Neuron (in vitro differentiated cells): Measurements from ENCODE around the gene MFAP1.

Experiments
- H2AFZ ChIP-seq: one replicate; pipeline ENCODE4 v1.6.1; 2013; ENCODE audit warnings: low read depth, mild to moderate bottlenecking, inconsistent platforms, low read length, moderate library complexity
- H3K27me3 ChIP-seq: one replicate; pipeline ENCODE4 v1.6.1; 2013; ENCODE audit warnings: low read length; ENCODE audit not compliant: insufficient read depth
- H3K36me3 ChIP-seq: one replicate; pipeline ENCODE4 v1.6.1; 2013; ENCODE audit warnings: low read length; ENCODE audit not compliant: insufficient read depth
- H3K4me1 ChIP-seq: one replicate; pipeline ENCODE4 v1.6.1; 2013; ENCODE audit warnings: low read length; ENCODE audit not compliant: insufficient read depth
- H3K4me3 ChIP-seq: 2 replicates; pipeline ENCODE4 v1.5.1; 2013; ENCODE audit warnings: mild to moderate bottlenecking, low read length, moderate library complexity
- H3K9me3 ChIP-seq: one replicate; pipeline ENCODE4 v1.6.1; 2013; ENCODE audit warnings: low read length

Gene MFAP1

GRCh38 chr15:43777267-43777914 lies 47.1 kb downstream of the MFAP1 start:
- peaks cover 6% of the 10 kb centered on the region for H3K9me3 ChIP-seq
- no peak overlapping the region for H2AFZ ChIP-seq
- no peak overlapping the region for H3K4me3 ChIP-seq
- H3K27me3 ChIP-seq: no peaks in the 10 kb centered on the region
- H3K36me3 ChIP-seq: peaks cover 9% of the 10 kb centered on the region
- no peaks in the 10 kb centered on the region for H3K4me1 ChIP-seq

GRCh38 chr15:43776718-43777266 lies 47.7 kb downstream of the MFAP1 start, which contains the start of gene ELL3:
ELL3 (minus strand) TSS chr15:43776966; CDS start chr15:43776901, 65 bp downstream.
- H3K36me3 ChIP-seq: peaks cover 15% of the 10 kb centered on the region
- peaks cover 6% of the 10 kb centered on the region for H3K9me3 ChIP-seq
- H3K4me3 ChIP-seq: no peak within 1 kb of the TSS
- H3K4me1 ChIP-seq: no peaks in the 10 kb centered on the region
- H3K27me3 ChIP-seq: no peaks in the 10 kb centered on the region
- no peak within 1 kb of the TSS for H2AFZ ChIP-seq

- H2AFZ ChIP-seq: no peak overlapping the region
- no peaks in the 10 kb centered on the region for H3K4me1 ChIP-seq
- peaks cover 20% of the 10 kb centered on the region for H3K36me3 ChIP-seq
- H3K9me3 ChIP-seq: peaks cover 6% of the 10 kb centered on the region
- no peak overlapping the region for H3K4me3 ChIP-seq
- no peaks in the 10 kb centered on the region for H3K27me3 ChIP-seq
Measured at GRCh38 chr15:43776101-43776717, 48.3 kb downstream of the MFAP1 start.

GRCh38 chr15:43775411-43775965 lies 49.0 kb downstream of the MFAP1 start:
- Histone ChIP-seq H3K27me3 (no peaks in the 10 kb centered on the region), H3K9me3 (peaks cover 6% of the 10 kb centered on the region), H2AFZ (no peak overlapping the region), H3K4me1 (no peaks in the 10 kb centered on the region), H3K36me3 (peaks cover 26% of the 10 kb centered on the region), H3K4me3 (no peak overlapping the region)

- Histone ChIP-seq H2AFZ (no peak overlapping the region), H3K9me3 (peaks cover 6% of the 10 kb centered on the region), H3K4me3 (no peak overlapping the region), H3K4me1 (no peaks in the 10 kb centered on the region), H3K36me3 (peaks cover 39% of the 10 kb centered on the region), H3K27me3 (no peaks in the 10 kb centered on the region)
Measured at GRCh38 chr15:43774062-43774461, 50.4 kb downstream of the MFAP1 start.

- Histone ChIP-seq H3K36me3 (peaks cover 54% of the 10 kb centered on the region), H2AFZ (no peak overlapping the region), H3K4me3 (no peak overlapping the region), H3K9me3 (peaks cover 6% of the 10 kb centered on the region), H3K27me3 (no peaks in the 10 kb centered on the region), H3K4me1 (no peaks in the 10 kb centered on the region)
Measured at GRCh38 chr15:43772624-43773023, 51.9 kb downstream of the MFAP1 start.

- no peak overlapping the region for H2AFZ ChIP-seq
- H3K4me1 ChIP-seq: no peaks in the 10 kb centered on the region
- no peaks in the 10 kb centered on the region for H3K27me3 ChIP-seq
- H3K4me3 ChIP-seq: no peak overlapping the region
- H3K9me3 ChIP-seq: peaks cover 2% of the 10 kb centered on the region
- peaks cover 61% of the 10 kb centered on the region for H3K36me3 ChIP-seq
Measured at GRCh38 chr15:43771816-43772215, 52.7 kb downstream of the MFAP1 start.

GRCh38 chr15:43769584-43770228 lies 54.8 kb downstream of the MFAP1 start:
- no peak overlapping the region for H3K4me3 ChIP-seq
- H3K9me3 ChIP-seq: no peaks in the 10 kb centered on the region
- H3K27me3 ChIP-seq: no peaks in the 10 kb centered on the region
- peaks cover 82% of the 10 kb centered on the region for H3K36me3 ChIP-seq
- no peaks in the 10 kb centered on the region for H3K4me1 ChIP-seq
- H2AFZ ChIP-seq: no peak overlapping the region

GRCh38 chr15:43763819-43764446 lies 60.6 kb downstream of the MFAP1 start:
- Histone ChIP-seq H3K9me3 (no peaks in the 10 kb centered on the region), H3K36me3 (peaks cover 90% of the 10 kb centered on the region), H3K27me3 (no peaks in the 10 kb centered on the region), H3K4me1 (no peaks in the 10 kb centered on the region), H2AFZ (no peak overlapping the region), H3K4me3 (no peak overlapping the region)

GRCh38 chr15:43762824-43763223 lies 61.7 kb downstream of the MFAP1 start:
- no peaks in the 10 kb centered on the region for H3K9me3 ChIP-seq
- no peaks in the 10 kb centered on the region for H3K27me3 ChIP-seq
- no peak overlapping the region for H2AFZ ChIP-seq
- peaks cover 89% of the 10 kb centered on the region for H3K36me3 ChIP-seq
- no peaks in the 10 kb centered on the region for H3K4me1 ChIP-seq
- H3K4me3 ChIP-seq: no peak overlapping the region
